Fibroblast of villous mesenchyme (primary cell): ENCODE results near the gene RBPJ. TPM values are rescaled to one million over a fixed set of nuclear protein-coding genes. Genes with fewer than 3 reads are reported as not detected.
A peak's percentile ranks its signal among the peaks of the same experiment; 100 is the strongest.

Source experiments
- DNase-seq: peaks from one replicate; pipeline ENCODE4 v3.0.0-alpha.2; 2010; ENCODE audit warnings: low read depth
- H3K4me3 ChIP-seq: 2 replicates; pipeline ENCODE4 v1.5.1; 2011; ENCODE audit warnings: low read depth, mild to moderate bottlenecking, low read length
- CTCF ChIP-seq: IDR thresholded peaks from 2 replicates; pipeline ENCODE4 v1.5.1; 2012; ENCODE audit warnings: low read depth, mild to moderate bottlenecking, low read length; ENCODE audit not compliant: insufficient read depth
- total RNA-seq: library from RNA; depleted of rRNA; stranded (reverse); fragments of >200 nt; gene quantifications from 2 replicates; pipeline ENCODE4 v1.2.3, GENCODE V29; 2012

The RBPJ gene
- total RNA-seq, 1 donor = 58.7 TPM

DNA sequence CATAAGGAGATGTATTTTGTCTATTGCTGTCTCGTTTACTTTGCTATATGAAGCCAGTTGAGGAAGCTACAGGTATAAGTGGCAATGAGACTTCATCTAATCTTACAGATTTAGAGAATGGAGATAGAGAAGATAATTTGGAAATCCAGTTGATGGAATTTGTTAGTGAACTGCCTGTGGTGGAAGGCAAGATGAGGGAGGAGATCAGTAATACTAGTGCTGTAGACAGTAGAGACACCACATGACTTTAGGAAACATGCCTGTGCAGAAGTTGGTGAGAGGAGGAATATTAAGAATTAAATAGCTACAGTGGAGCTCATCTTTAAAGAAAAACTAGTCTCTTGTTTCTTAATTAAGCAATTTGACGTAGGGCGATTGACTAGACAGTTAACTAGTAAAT, 51.3 kb downstream of the RBPJ start:
- H3K4me3 ChIP-seq = no peak overlapping the region
- DNase-seq = no peak
- no peak for TF ChIP-seq CTCF

DNA sequence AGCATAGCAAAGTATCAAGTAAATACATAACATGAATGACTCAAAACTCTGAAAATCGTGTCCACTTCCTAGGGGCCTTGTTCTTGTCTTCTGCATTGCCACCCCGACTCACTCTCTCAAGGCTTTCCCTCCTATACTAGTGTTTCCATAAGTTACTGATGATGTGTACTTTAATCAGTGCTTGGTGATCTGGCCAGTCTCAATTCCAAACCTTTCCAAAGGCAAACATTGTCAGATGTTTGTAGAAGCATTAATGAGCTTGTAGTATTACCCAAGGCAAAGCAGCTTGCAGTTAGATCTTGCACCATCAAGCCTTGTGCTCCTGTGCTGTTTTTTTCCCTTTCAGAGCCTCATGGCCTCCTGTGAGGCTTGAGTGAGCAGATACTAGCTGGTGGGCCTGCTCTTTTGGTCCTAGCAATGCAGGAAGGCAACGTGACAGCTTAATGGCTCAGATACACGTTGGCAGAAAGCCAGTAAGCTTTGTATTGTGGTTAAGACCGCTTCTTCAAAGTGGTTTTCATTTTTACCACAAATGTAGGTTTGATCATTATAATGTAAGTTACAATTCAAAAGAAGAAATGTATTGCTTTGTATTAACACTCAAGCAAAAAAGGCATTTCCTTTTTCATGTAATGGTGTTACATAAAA, 51.8 kb downstream of the RBPJ start:
- H3K4me3 ChIP-seq = no peak overlapping the region
- DNase-seq = peak; percentile 97
- no peak for TF ChIP-seq CTCF

DNA sequence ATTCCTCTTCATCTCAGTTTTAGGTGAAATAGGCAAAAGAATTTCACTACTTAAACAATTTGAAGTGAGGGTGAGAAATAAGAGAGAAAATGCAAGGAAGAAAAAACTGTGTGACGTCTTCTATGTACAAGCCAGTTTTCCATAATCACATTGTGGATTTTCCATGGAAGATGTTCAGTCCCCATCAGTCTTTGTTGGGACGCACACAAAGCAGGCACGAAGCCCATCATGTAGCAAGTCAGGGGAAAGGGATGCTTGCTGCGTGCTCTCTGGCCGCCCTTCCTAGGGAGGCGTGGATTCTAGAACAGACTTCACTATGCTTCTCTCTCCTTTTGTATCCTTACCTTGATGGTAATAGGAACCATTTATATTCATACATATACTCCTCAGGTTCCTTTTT, 54.7 kb downstream of the RBPJ start:
- no peak for DNase-seq
- TF ChIP-seq CTCF = no peak
- no peak overlapping the region for H3K4me3 ChIP-seq

- DNase-seq = no peak
- no peak overlapping the region for H3K4me3 ChIP-seq
- no peak for TF ChIP-seq CTCF
Measured at GRCh38 chr4:26377328-26378311, 56.8 kb downstream of the RBPJ start.

DNA sequence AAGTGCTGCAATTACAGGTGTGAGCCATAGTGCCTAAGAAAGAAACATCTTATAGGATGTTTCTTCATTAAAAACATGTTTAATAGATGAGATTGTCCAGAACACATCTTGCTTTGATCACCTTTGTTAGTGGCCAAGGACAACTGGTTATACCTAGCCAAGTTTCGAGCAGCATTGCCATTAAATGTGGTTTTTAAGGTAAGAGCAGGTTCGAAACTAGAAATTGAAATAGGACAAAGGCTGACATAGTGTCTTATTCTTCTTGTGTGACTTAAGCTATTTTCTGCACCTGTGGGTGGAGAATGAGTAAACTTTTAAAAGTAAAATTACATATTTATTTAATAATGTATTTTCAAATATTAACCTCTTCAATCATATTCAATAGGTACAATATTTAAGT, 59.0 kb downstream of the RBPJ start:
- no peak overlapping the region for H3K4me3 ChIP-seq
- DNase-seq = no peak
- no peak for TF ChIP-seq CTCF

GRCh38 chr4:26380740-26381139, 59.9 kb downstream of the RBPJ start:
- no peak for TF ChIP-seq CTCF
- no peak for DNase-seq
- H3K4me3 ChIP-seq = no peak overlapping the region
